Stimulated activated CD4-positive, alpha-beta T cell treated with anti-CD3 and anti-CD28 coated beads, Interleukin-12 subunit alpha, Interleukin-12 subunit beta, amount 100 ng/mL, for 4 hours (primary cell): ENCODE results near the gene KNL1.
"Not testable (repeated sequence)": the region's sequence is repeated elsewhere in the genome, so short reads cannot be mapped to it uniquely, and the experiment has no call there.

Source experiments
- DNase-seq: peaks from one replicate; pipeline ENCODE4 v3.0.0-alpha.2; 2020

Gene KNL1

GRCh38 chr15:40582726-40583246, 11.3 kb upstream of the KNL1 start:
- no peak for DNase-seq

GRCh38 chr15:40584191-40584590, 9.9 kb upstream of the KNL1 start:
- no peak for DNase-seq

- no peak for DNase-seq
These were observed 3.4 kb upstream of the KNL1 start for GRCh38 chr15:40590667-40591050.

GRCh38 chr15:40591389-40591788, 2.7 kb upstream of the KNL1 start:
- no peak for DNase-seq

- no peak for DNase-seq
These were observed 884 bp upstream of the KNL1 start for GRCh38 chr15:40593165-40593564.

- no peak for DNase-seq
These were observed 384 bp downstream of the KNL1 start for GRCh38 chr15:40594429-40594836.

- no peak for DNase-seq
These were observed 1.2 kb downstream of the KNL1 start for GRCh38 chr15:40595219-40595618.

- no peak for DNase-seq
These were observed 1.7 kb downstream of the KNL1 start for GRCh38 chr15:40595773-40596172.

GRCh38 chr15:40597024-40597423, 3.0 kb downstream of the KNL1 start:
- DNase-seq: no peak

- no peak for DNase-seq
These were observed 4.1 kb downstream of the KNL1 start for GRCh38 chr15:40598126-40598525.

- no peak for DNase-seq
These were observed 4.6 kb downstream of the KNL1 start for GRCh38 chr15:40598672-40599071.

- DNase-seq: no peak
These were observed 6.9 kb downstream of the KNL1 start for GRCh38 chr15:40600956-40601355.

GRCh38 chr15:40603935-40604334, 9.9 kb downstream of the KNL1 start:
- DNase-seq: no peak

- no peak for DNase-seq
These were observed 19.0 kb downstream of the KNL1 start for GRCh38 chr15:40613080-40613479.

GRCh38 chr15:40618023-40618422, 24.0 kb downstream of the KNL1 start:
- no peak for DNase-seq

GRCh38 chr15:40618906-40619305, 24.9 kb downstream of the KNL1 start:
- DNase-seq: no peak

GRCh38 chr15:40623361-40623760, 29.3 kb downstream of the KNL1 start:
- no peak for DNase-seq

GRCh38 chr15:40630313-40630712, 36.3 kb downstream of the KNL1 start:
- no peak for DNase-seq

- no peak for DNase-seq
These were observed 39.1 kb downstream of the KNL1 start for GRCh38 chr15:40633178-40633577.

GRCh38 chr15:40637221-40637745, 43.2 kb downstream of the KNL1 start:
- DNase-seq: no peak

GRCh38 chr15:40639677-40640076, 45.6 kb downstream of the KNL1 start:
- DNase-seq: no peak

GRCh38 chr15:40647523-40647922, 53.5 kb downstream of the KNL1 start:
- no peak for DNase-seq

GRCh38 chr15:40650479-40650878, 56.4 kb downstream of the KNL1 start:
- no peak for DNase-seq

- DNase-seq: no peak
These were observed 66.6 kb downstream of the KNL1 start for GRCh38 chr15:40660686-40661085.

- no peak for DNase-seq
These were observed 70.9 kb downstream of the KNL1 start for GRCh38 chr15:40664909-40665308.

GRCh38 chr15:40676290-40676689, 82.2 kb downstream of the KNL1 start:
- DNase-seq: not testable (repeated sequence)
